ENCODE measurements around the gene PWWP2B. TPM values are rescaled to one million over a fixed set of nuclear protein-coding genes. Genes with fewer than 3 reads are reported as not detected.

PWWP2B gene
- total RNA-seq, 1 donor from 2014 or later: 7.6 TPM

- Mint-ChIP-seq H3K4me1 (ENCODE audit: unreplicated experiment) (peaks cover 18% of the 10 kb centered on the region), H3K27me3 (ENCODE audit: unreplicated experiment) (peaks cover 12% of the 10 kb centered on the region), H3K27ac (ENCODE audit: unreplicated experiment) (no peak overlapping the region), H3K36me3 (ENCODE audit: low read depth, unreplicated experiment) (peaks cover 13% of the 10 kb centered on the region), H3K9me3 (ENCODE audit: unreplicated experiment) (no peaks in the 10 kb centered on the region), H3K4me3 (ENCODE audit: unreplicated experiment) (no peak overlapping the region)
- no peak for DNase-seq (ENCODE audit: low spot score)
- no peak for TF ChIP-seq CTCF (IDR thresholded peaks at IDR 0.05; ENCODE audit: unreplicated experiment)
These were observed 26.3 kb upstream of the PWWP2B start for GRCh38 chr10:132370426-132371340.

GRCh38 chr10:132371641-132372081 lies 25.3 kb upstream of the PWWP2B start:
- Mint-ChIP-seq H3K36me3 (ENCODE audit: low read depth, unreplicated experiment) (peaks cover 13% of the 10 kb centered on the region), H3K27me3 (ENCODE audit: unreplicated experiment) (peaks cover 12% of the 10 kb centered on the region), H3K4me1 (ENCODE audit: unreplicated experiment) (peaks cover 18% of the 10 kb centered on the region), H3K9me3 (ENCODE audit: unreplicated experiment) (no peaks in the 10 kb centered on the region), H3K27ac (ENCODE audit: unreplicated experiment) (no peak overlapping the region), H3K4me3 (ENCODE audit: unreplicated experiment) (no peak overlapping the region)
- TF ChIP-seq CTCF (IDR thresholded peaks at IDR 0.05; ENCODE audit: unreplicated experiment): peak; percentile 30
- DNase-seq (ENCODE audit: low spot score): no peak

GRCh38 chr10:132372516-132373095 lies 24.4 kb upstream of the PWWP2B start:
- H3K27ac Mint-ChIP-seq (ENCODE audit: unreplicated experiment): no peak overlapping the region
- peaks cover 12% of the 10 kb centered on the region for H3K27me3 Mint-ChIP-seq (ENCODE audit: unreplicated experiment)
- no peak for DNase-seq (ENCODE audit: low spot score)
- H3K4me3 Mint-ChIP-seq (ENCODE audit: unreplicated experiment): no peak overlapping the region
- TF ChIP-seq CTCF (IDR thresholded peaks at IDR 0.05; ENCODE audit: unreplicated experiment): no peak
- H3K9me3 Mint-ChIP-seq (ENCODE audit: unreplicated experiment): no peaks in the 10 kb centered on the region
- H3K4me1 Mint-ChIP-seq (ENCODE audit: unreplicated experiment): peaks cover 18% of the 10 kb centered on the region
- H3K36me3 Mint-ChIP-seq (ENCODE audit: low read depth, unreplicated experiment): peaks cover 13% of the 10 kb centered on the region

GRCh38 chr10:132373241-132373955 lies 23.6 kb upstream of the PWWP2B start:
- DNase-seq (ENCODE audit: low spot score): no peak
- H3K9me3 Mint-ChIP-seq (ENCODE audit: unreplicated experiment): no peaks in the 10 kb centered on the region
- peaks cover 18% of the 10 kb centered on the region for H3K4me1 Mint-ChIP-seq (ENCODE audit: unreplicated experiment)
- TF ChIP-seq CTCF (IDR thresholded peaks at IDR 0.05; ENCODE audit: unreplicated experiment): no peak
- no peak overlapping the region for H3K4me3 Mint-ChIP-seq (ENCODE audit: unreplicated experiment)
- H3K36me3 Mint-ChIP-seq (ENCODE audit: low read depth, unreplicated experiment): peaks cover 13% of the 10 kb centered on the region
- peaks cover 12% of the 10 kb centered on the region for H3K27me3 Mint-ChIP-seq (ENCODE audit: unreplicated experiment)
- H3K27ac Mint-ChIP-seq (ENCODE audit: unreplicated experiment): peak overlapping the region; percentile 33
